NCI-H2029 treated with DMSO at 0.1 percent for 48 hours (cell line): ENCODE measurements around the gene OR10H5.
"Not testable (repeated sequence)": the region's sequence is repeated elsewhere in the genome, so short reads cannot be mapped to it uniquely, and the experiment has no call there.

Source experiments
- DNase-seq: peaks from one replicate; lab custom pipeline; 2025; lab: John Stamatoyannopoulos, UW

OR10H5 gene, protein sequence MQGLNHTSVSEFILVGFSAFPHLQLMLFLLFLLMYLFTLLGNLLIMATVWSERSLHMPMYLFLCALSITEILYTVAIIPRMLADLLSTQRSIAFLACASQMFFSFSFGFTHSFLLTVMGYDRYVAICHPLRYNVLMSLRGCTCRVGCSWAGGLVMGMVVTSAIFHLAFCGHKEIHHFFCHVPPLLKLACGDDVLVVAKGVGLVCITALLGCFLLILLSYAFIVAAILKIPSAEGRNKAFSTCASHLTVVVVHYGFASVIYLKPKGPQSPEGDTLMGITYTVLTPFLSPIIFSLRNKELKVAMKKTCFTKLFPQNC

DNA sequence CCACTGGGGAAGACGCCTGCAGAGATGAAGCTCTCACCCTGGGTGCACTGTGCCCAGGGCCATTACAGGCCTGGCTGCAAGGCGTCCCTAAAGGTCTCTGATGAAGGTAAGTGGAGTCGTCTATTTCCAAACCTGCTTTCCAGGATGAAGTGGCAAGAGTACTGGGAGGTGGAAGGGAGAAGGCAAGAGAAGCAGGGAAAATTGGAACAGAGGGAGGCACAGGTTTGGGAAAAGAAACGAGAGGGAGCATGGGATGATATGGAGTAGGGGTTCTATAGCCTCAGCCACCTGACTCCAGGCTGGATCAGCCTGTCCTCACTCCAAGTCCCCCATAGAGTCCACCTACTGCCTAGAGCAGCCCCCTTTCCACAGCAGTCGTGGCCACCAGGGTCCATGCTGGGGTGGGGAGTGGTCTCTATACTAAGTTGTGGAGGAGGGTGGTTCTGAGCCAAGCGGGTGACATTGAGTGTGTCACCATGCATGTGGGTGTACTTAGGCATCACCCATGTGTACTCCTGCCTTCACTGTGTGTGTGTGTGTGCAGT, at the start of gene OR10H5:
OR10H5 (plus strand) TSS at position 51 of the 545 bp plus-strand sequence. CDS start 6,388 bp downstream, outside the sequence.
- no peak for DNase-seq

DNA sequence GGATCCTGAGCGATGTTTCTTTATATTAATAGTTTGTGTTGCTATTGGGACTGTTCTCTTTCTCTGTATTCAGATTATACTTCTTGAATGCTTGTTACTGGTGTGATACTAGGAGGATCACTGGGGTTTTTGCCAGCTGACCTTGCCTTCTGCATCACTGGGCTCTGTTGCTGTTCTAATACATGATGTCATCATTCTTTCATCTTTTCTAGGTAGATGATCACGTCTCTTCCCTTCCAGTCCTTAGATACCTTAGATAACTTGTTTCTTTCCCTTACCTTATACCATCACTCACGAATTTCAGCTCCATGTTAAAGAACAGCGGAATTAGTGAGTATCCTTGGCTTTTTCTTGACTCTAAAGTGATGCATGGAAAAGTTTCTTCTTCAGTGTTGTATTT, 49.7 kb upstream of the OR10H5 start, which contains the start of gene OR10H3:
OR10H3 (plus strand) TSS at position 264 of the 400 bp plus-strand sequence. CDS start 3,408 bp downstream, outside the sequence.
- no peak for DNase-seq

DNA sequence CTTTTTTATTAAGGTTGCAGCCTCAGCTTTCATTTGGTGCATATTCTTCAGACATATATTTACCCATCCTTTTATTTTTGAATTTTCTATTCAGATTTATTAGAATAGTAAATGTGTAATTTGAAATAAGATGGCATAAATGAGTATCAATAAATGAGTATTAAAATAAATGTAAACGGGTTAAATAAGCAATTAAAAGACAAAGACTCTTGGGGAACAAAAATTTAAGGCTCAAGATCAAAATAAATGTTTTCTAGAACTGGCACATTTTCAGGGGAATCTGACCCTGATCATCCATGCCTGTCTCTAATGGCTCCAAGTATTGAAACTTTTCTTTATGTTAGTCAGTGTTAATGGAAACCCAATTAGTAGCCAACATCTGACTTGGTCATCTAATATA, 46.7 kb upstream of the OR10H5 start:
- no peak for DNase-seq

DNA sequence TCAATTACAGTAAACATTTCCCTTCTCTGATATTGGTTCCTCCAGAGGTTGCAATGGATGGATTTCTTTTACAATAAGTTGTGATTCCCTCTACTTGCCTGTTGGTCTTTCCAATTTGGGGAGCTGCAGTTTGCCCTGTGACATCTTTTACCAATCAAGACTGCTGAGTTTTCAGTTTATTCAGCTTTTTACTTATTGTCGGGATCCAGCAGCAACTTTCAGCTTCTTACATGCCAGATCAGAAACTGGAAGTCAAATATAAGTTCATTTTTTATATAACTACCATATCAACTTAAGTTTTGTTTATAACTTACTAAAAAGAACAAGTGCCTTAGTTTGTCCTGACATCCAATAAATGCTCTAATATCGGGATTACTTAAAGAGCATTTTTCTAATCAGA, 39.2 kb upstream of the OR10H5 start:
- no peak for DNase-seq

DNA sequence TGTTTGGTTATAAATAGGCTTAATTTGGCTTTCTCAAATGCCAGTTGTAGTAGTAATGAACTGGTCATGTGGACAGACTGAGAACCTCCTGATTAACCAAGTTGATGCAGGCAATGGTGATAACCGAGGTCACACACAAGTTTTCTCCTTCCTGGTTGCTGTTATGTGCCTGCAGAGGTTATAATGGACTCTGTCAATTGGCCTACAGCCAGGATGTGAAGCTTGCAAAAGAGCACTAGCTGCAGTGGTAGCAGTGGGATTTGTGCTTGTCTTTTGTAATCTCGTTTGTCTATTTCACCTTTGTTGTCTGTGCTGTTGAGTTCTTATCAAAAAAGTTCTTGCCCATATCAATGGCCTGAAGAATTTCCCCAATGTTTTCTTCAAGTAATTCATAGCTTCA, 29.1 kb upstream of the OR10H5 start:
- DNase-seq, result no peak

DNA sequence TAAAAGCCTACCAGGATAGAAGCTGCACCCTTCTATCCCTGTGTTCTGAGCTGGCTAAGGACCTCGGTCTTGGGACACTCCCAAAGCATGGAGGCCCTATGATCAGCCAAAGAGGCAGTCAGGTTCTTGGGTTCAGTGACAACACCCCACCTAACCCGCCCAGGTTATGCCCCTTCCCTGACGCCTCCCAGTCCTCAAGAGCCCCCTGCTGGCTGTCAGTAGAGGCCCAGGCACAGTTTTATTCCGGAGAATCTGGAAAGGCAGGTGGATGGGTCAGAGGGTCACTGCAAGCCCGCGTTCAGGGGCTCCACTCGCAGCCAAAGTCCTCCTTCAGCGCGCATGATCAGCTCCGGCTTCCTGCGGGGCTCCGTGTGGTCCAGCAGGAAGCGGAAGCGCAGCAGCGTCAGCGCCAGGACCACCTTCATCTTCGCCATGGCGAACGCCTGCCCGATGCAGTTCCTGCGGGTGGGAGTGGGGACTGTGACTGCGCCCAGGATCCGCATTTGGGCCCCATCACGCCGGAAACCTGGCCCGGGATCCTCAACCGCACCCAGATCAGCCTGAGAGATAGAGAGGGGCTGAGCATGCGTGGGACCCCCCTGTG, 27.4 kb upstream of the OR10H5 start:
- no peak for DNase-seq

DNA sequence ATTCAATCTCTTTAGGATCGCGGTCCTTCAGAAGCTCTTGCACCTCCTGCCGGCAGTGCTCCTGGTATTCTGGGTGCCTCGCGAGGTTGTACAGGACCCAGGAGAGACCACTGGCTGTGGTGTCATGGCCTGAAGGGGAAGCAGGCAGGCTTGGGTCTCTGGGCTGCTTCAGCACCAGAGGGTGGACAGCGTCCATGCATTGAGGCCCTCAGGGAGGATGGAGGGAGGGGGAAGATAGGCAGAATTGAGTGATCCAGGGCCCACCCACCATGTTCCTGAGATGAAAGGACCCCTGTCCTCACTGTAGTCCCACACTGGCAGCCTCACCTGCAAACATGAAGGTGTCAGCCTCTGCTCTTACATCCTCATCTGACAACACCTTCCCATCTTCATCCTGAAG, 17.9 kb upstream of the OR10H5 start:
- DNase-seq, result no peak

DNA sequence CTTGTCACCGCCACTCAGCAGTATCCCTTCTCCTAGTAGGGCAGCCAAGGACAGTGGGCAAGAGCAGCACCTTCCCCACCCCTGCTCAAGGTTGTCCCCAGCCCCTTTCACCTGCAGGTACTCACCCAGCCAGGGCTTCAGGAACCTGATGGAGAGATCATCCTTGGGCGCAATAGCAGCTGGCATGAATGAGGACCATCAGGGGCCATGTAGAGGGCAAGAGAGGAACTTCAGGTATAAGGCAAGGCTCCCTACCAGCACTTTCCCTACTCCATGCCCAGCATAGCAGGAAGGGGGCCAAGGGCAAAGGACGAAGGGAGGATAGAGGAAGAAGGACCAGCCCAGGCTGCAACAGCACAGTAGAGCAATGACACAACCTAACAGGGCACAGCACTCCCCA, 13.3 kb upstream of the OR10H5 start:
- not testable (repeated sequence) for DNase-seq

DNA sequence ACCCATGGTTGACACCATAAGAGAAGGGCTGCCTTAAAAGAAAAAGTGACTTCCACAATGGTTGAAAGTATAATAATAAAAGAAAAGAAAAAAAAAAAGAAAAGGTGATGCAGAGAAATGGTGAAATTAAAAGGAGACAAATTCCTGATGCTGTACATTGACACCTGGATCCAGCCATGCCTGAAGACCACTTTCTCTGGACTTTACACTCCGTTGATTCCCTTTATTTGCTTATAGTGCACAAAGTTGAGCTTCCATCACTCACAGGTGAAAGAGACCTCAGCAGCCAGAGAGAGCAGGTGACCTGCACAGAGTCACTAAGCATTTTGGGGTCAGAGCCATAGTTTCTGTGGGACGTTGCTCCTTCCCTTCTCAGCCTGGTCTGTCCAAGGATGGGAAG, 12.2 kb upstream of the OR10H5 start:
- DNase-seq, result no peak

DNA sequence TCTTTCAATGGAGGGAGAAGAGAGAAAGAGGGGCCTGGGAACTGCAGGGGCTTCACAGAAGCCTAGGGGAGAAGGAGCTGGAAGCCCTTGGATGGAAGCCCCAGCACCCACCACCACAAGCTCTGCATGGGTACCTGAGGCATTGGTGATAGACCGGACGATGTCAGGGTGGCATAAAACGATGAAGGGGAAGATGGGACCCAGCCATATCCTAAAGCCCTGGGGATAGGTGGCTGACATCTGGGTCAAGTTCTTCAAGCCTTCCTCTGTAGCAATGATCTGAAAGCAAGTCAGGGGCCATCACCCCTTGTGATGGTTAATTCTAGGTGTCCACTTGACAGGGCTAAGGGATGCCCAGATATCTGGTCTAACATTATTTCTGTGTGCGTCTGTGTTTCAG, 11.2 kb upstream of the OR10H5 start:
- no peak for DNase-seq

DNA sequence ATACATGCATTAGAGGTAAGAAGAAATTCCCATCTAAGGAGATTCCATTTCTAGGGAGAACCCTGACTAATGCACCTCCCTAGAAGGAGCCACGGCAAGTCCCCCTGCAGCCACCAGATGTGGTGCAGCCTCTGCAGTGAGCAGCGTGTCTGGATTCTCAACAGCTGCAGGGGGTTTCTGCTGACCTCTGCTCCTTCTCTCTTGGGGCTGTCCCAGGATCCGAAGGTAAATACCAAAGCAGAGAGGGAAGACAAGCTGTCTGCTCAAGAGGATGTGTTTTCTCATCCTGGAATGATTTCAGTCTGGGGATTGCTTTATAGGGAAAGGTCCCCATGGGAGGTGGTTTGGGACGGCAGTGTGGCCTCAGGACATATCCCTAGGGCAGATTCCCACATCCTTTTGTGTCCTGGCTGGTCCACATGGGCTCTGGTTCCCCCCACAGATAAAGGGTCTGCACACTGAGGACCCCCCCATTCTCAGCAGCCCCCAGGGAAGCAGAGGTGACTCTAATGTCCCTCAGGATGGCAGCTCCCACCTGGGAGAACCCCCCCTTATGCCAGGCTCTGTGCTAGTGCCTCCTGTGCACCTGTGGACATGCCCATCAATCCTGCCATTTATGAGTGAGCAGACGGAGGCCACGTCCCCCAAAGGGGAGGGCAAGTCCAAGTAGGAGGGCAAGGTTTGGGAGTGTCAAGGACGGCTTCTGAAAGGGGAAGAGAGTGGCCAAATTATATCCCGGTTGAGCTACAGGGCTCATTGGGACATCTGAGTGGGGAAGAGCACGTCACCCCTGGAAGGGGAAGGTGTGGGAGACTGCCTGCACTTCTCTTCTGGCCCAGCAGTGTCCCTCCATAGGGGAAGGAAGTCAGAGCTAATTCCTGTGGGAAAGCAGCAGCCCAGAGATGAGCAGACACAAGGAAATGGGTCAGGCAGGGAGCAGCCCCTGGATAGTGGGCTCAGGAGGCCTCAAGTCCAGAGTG, 10.2 kb upstream of the OR10H5 start:
- DNase-seq, result no peak

DNA sequence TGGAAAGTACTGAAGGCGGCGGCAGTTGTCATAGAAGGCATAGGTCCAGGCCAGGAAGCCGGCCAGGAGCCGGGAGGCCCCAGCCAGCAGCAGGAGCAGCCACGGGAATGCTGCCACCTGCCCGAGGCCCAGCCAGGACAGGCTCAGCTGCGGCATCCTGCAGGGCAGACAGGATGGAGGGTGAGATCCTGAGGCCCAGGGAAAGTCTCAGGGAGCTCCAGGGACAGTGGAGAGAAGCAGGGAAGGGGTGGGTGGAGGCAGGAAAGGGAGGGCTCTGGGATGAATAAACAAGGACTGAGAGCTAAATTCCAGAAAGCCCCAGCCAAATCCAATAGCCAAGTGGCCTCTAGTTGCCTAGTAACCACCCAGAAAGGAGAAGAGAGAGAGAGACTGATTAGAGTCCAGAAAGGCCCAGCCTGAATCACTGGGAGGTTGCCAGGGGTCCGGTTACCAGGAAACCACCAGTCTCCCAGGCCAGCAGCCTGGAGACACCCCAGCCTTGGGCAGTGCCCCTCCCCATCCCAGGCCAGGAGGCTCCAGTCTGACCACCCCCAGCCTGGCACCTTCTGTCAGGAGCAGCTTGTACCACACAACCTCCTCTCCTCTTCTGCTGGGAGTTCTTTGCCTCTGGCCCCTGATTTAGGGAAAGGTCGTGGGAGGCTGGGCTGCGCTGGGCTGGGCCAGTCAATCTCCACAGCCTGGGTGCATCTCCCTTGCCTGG, 7.5 kb upstream of the OR10H5 start:
- peak; percentile 91 for DNase-seq

DNA sequence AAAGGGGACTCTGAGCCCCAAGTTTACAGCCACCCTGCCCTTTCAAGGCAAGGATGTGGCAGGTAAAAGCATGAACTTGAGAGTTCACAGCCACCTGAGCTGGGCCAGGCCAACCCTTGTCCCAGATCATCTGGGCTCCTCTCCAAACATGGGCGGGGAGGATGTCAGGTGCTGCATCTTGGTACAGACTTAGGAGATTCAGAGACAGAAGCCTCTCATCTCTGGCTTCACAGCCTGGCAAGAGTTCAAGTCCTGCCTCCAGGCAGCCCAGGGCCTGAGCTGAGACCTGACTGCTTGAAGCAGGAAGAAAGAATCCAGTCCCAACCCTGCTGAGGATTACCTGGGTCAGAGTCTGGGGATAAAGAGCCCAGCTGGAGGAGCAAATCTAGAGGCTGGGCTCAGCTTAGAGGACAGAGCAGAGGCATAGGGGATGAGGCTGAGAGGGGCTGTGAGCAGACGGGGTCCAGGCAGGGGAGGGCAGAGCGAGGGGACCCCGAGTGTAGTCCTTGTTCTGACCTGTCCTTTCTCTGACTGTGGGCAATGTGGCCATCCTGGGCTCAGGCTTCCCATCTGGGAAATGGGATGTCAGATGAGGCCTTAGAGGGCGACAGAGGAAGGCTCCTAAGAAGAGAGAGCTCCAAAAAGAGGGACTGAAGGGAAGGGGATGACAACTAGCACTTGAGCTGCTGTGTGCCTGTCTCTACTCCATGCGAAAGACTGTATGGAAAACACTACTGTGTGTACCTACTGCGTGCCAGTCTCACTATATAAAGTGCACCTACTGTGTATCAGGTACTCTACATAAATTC, 6.6 kb upstream of the OR10H5 start:
- no peak for DNase-seq

DNA sequence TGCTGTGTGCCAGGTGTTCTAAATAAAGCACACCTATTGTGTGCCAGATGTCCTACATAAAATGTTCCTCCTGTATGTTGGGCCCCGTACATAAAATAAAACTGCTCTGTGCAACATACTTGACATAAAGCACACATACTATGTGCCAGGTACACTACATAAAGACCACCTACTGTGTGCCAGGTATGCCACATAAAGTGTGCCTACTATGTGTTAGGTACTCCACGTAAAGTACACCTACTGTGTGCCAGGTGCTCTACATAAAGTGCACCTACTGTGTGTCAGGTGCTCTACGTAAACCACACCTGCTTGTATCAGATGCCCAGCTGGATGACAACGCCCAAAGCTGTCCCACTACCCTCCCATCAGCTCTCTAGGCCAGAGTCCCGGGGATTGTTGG, 5.8 kb upstream of the OR10H5 start:
- DNase-seq, result no peak

DNA sequence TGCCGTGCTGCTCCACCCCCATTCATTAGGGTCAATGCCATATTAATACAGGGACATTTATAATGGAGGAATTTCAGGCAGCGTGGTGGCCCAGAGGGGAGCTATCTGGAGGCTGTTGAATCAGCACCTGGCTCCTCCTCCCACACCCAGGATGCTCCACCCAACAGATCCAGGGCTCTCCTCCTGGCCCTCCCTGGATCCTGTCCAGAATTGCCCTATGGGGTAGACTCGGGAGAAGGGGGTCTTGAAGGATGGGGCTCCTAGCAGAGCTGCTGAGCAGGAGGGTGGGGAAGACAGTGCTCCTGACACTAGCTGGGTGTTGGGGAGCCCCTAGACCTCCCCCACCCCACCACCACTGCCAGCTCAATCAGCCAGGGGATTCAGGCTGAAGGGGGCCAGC, 5.2 kb upstream of the OR10H5 start:
- no peak for DNase-seq

DNA sequence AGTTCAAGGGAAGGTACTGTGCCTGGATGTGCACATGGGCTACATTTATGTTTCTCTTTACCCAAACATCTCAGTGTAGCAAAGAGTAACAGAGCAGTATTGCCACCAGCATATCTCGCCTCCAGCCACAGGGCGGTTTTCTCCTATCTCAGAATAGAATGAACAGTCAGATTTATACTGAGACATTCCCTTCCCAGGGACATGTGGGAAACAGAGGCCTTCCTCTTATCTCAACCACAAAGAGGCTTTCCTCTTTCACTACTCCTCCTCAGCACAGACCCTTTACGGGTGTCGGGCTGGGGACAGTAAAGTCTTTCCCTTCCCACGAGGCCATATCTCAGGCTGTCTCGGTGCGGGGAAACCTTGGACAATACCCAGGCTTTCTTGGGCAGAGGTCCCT, 4.6 kb upstream of the OR10H5 start:
- not testable (repeated sequence) for DNase-seq

DNA sequence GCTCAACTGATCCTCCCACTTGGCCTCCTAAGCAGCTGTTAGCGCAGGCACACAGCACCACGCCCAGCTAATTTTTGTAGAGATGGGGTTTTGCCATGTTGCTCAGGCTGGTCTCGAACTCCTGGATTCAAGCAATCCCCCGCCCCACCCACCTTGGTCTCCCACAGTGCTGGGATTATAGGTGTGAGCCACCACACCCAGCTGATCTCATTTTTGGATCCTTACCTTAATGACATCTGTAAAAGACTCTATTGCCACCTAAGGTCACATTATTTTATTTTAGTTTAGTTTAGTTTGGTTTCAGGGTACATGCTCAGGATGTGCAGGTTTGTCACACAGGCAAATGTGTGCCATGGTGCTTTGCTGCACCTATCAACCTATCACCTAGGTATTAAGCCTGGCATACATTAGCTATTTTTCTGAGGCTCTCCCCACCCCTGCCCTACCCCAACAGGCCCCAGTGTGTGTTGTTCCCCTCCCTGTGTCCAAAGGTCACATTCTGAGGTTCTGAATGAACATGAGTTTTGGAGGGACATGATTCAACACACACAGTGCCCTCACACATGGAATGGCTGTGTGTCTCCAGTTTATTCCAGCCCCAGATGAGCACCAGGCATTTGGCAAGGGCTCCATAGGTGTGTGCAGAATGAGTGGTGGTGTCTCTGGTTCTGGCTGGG, 1.3 kb downstream of the OR10H5 start:
- no peak for DNase-seq

DNA sequence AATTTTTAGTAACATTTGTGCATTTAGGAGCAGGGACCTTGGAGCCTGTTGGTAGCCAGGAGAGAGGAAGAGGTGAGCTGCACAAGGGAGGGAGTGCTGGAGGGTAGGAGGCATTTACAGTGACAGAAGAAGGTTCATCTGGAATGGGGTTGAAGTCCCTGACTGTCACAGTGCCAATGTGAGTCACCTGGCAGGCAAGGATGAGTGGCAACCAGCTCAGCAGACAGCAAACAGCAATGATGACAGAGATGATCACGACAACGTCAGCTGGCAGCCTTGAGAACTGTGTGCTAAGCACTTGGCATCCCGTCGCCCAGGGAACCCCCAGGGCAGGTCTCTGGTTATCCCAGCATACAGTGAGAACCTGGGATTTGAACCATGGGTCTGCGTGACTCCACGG, 2.6 kb downstream of the OR10H5 start:
- peak; percentile 63 for DNase-seq

DNA sequence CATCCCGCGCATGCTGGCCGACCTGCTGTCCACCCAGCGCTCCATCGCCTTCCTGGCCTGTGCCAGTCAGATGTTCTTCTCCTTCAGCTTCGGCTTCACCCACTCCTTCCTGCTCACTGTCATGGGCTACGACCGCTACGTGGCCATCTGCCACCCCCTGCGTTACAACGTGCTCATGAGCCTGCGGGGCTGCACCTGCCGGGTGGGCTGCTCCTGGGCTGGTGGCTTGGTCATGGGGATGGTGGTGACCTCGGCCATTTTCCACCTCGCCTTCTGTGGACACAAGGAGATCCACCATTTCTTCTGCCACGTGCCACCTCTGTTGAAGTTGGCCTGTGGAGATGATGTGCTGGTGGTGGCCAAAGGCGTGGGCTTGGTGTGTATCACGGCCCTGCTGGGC, 6.8 kb downstream of the OR10H5 start:
- not testable (repeated sequence) for DNase-seq

DNA sequence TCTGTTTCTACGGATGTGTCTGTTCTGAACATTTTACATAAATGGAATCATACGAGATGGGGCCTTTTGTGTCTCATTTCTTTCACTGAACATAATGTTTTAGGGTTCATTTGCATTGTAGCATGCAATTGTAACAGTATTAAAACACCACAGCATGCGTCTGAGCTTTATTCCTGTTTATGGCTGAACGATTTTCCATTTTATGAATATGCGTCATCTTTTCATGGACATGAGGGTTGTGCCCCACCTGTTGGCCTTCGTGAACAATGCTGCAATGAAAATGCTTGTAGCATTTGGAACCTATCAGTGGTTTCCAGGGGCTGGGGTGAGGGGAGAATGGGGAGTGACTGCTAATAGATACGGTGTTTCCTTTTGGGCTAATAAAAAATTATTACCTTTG, 22.9 kb downstream of the OR10H5 start:
- no peak for DNase-seq
